ENCODE results near the gene SLC8A1. TPM values are rescaled to one million over a fixed set of nuclear protein-coding genes. Genes with fewer than 3 reads are reported as not detected.
A peak's percentile ranks its signal among the peaks of the same experiment; 100 is the strongest.

Gene SLC8A1
- total RNA-seq, 2 donors from 2014 or later: 23.2 to 28.2 TPM

DNA sequence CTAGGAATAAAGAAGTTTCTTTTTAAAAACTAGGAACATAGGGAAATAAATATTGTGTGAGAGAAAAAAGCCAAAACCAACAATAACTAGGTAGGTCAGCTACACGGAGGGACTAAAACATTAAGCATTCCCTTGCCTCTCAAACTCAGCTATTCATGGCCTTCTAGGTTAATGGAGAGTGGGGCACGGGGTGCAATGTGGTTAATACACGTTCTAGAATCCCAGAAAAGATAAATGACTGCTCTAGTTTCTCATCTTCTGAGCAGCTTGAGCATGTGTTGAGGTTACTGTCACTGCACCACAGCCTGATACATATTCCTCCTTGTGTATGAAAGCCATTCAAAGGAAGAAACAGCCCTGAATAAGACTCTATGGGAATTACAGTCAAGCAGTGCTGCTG lies 31.4 kb downstream of the SLC8A1 start:
- Histone ChIP-seq H3K36me3 (no peaks in the 10 kb centered on the region), H3K27ac (peak overlapping the region in 1 of 2 donors; percentile 25), H3K4me3 (no peak overlapping the region), H3K27me3 (replicated peaks; ENCODE audit: insufficient read depth) (no peaks in the 10 kb centered on the region), H3K9me3 (no peaks in the 10 kb centered on the region), H3K4me1 (replicated peaks) (no peaks in the 10 kb centered on the region)
- intact Hi-C loops (cut with DNase I): no loop called here
- no peak for TF ChIP-seq POLR2AphosphoS5 (IDR thresholded peaks at IDR 0.05)
- TF ChIP-seq, protein P1, sequence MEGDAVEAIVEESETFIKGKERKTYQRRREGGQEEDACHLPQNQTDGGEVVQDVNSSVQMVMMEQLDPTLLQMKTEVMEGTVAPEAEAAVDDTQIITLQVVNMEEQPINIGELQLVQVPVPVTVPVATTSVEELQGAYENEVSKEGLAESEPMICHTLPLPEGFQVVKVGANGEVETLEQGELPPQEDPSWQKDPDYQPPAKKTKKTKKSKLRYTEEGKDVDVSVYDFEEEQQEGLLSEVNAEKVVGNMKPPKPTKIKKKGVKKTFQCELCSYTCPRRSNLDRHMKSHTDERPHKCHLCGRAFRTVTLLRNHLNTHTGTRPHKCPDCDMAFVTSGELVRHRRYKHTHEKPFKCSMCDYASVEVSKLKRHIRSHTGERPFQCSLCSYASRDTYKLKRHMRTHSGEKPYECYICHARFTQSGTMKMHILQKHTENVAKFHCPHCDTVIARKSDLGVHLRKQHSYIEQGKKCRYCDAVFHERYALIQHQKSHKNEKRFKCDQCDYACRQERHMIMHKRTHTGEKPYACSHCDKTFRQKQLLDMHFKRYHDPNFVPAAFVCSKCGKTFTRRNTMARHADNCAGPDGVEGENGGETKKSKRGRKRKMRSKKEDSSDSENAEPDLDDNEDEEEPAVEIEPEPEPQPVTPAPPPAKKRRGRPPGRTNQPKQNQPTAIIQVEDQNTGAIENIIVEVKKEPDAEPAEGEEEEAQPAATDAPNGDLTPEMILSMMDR (IDR thresholded peaks at IDR 0.05): no peak
- no peak for TF ChIP-seq POLR2A (IDR thresholded peaks at IDR 0.05)
- WGBS: 49% methylated on average over 3 of the region's 3 CpGs
- DNase-seq (ENCODE audit: low spot score): no peak

GRCh38 chr2:40419364-40419762 lies 32.5 kb downstream of the SLC8A1 start:
- intact Hi-C loops (cut with DNase I): no loop called here
- 80% methylated on average over 2 of the region's 2 CpGs for WGBS
- no peaks in the 10 kb centered on the region for H3K36me3 ChIP-seq
- H3K9me3 ChIP-seq: no peaks in the 10 kb centered on the region
- no peak overlapping the region for H3K4me3 ChIP-seq
- peak overlapping the region in 1 of 2 donors; percentile 28 for H3K27ac ChIP-seq
- H3K4me1 ChIP-seq (replicated peaks): no peaks in the 10 kb centered on the region
- TF ChIP-seq POLR2AphosphoS5 (IDR thresholded peaks at IDR 0.05) (no peak), POLR2A (IDR thresholded peaks at IDR 0.05) (no peak)
- TF ChIP-seq, protein P1 (IDR thresholded peaks at IDR 0.05): no peak
- no peak for DNase-seq (ENCODE audit: low spot score)
- H3K27me3 ChIP-seq (replicated peaks; ENCODE audit: insufficient read depth): no peaks in the 10 kb centered on the region

DNA sequence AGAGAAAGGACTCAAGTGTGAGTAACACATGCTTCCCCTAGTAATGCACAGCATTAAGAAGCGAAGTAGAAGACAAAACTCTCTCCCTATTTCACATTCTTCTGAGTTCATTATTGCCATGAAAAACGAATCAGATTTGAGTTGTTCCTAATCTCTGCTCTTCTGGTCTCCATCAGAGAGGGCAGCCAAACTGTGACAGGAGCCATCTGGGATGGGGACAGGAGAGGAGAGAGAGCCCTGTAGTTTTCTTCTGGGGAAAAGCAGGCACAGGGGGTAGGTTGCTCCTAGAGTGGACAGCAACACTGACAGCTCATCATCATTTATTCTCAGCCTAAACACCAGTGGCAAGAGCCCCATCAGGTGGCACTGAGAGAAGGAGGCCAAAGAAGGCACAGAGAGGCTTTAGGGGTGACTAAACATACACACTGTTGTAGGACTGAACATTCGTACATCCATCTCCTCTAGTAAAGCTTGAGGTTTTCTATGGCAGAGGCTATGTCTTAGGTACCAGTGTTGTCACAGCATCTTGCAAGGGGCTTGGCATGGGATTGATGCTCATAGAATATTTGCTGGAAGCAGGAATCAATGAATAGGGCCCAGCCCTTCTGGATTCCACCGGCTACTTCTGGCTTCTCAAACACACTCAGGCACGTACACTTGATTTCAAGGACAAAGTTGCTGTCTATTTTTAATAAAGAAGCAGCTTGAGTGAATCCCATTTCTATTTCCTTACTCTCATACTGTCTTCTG lies 33.1 kb downstream of the SLC8A1 start:
- TF ChIP-seq POLR2AphosphoS5 (IDR thresholded peaks at IDR 0.05) (no peak), POLR2A (IDR thresholded peaks at IDR 0.05) (no peak)
- TF ChIP-seq, protein P1 (IDR thresholded peaks at IDR 0.05): no peak
- Histone ChIP-seq H3K36me3 (no peaks in the 10 kb centered on the region), H3K27me3 (replicated peaks; ENCODE audit: insufficient read depth) (no peaks in the 10 kb centered on the region), H3K27ac (peak overlapping the region; percentile 28 to 34), H3K4me3 (no peak overlapping the region), H3K4me1 (replicated peaks) (no peaks in the 10 kb centered on the region), H3K9me3 (no peaks in the 10 kb centered on the region)
- intact Hi-C loops (cut with DNase I): no loop called here
- 53% methylated on average over 5 of the region's 5 CpGs for WGBS
- no peak for DNase-seq (ENCODE audit: low spot score)

DNA sequence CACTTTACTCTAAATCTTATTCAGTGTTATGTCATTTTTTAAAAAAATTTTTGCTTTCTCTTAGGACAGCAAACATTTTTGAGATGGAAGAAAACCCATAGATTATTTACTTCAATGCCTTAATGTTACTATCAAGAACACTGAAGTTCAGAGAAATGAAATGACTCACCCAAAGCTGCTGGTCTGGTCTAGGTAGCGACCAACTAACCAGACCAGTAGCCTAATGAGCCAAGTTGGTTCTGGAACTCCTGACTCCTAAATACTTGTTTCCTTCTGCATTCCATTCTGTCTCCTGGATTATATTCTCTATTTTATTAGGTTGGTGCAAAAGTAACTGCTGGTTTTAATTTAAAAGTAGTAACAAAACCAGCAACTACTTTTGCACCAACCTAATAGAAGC lies 35.4 kb downstream of the SLC8A1 start:
- H3K9me3 ChIP-seq: no peaks in the 10 kb centered on the region
- H3K4me3 ChIP-seq: no peak overlapping the region
- H3K36me3 ChIP-seq: no peaks in the 10 kb centered on the region
- H3K27me3 ChIP-seq (replicated peaks; ENCODE audit: insufficient read depth): no peaks in the 10 kb centered on the region
- DNase-seq (ENCODE audit: low spot score): no peak
- WGBS: 85% methylated on average over 1 of the region's 1 CpG
- H3K27ac ChIP-seq: no peak overlapping the region
- TF ChIP-seq POLR2A (IDR thresholded peaks at IDR 0.05) (no peak), POLR2AphosphoS5 (IDR thresholded peaks at IDR 0.05) (no peak)
- TF ChIP-seq, protein P1 (IDR thresholded peaks at IDR 0.05): no peak
- H3K4me1 ChIP-seq (replicated peaks): no peaks in the 10 kb centered on the region
- intact Hi-C loops (cut with DNase I): no loop called here

- H3K36me3 ChIP-seq: no peaks in the 10 kb centered on the region
- WGBS: 64% methylated on average over 2 of the region's 2 CpGs
- no peak for TF ChIP-seq POLR2A (IDR thresholded peaks at IDR 0.05)
- TF ChIP-seq, protein P1 (IDR thresholded peaks at IDR 0.05): no peak
- TF ChIP-seq POLR2AphosphoS5 (IDR thresholded peaks at IDR 0.05): no peak
- H3K9me3 ChIP-seq: no peaks in the 10 kb centered on the region
- H3K27ac ChIP-seq: no peak overlapping the region
- no peak for DNase-seq (ENCODE audit: low spot score)
- no peaks in the 10 kb centered on the region for H3K4me1 ChIP-seq (replicated peaks)
- H3K27me3 ChIP-seq (replicated peaks; ENCODE audit: insufficient read depth): no peaks in the 10 kb centered on the region
- H3K4me3 ChIP-seq: no peak overlapping the region
- intact Hi-C loops (cut with DNase I): no loop called here
Measured at GRCh38 chr2:40415391-40415790, 36.5 kb downstream of the SLC8A1 start.
